IMR-90 (cell line): ENCODE results near the gene NPW. TPM values are rescaled to one million over a fixed set of nuclear protein-coding genes. Genes with fewer than 3 reads are reported as not detected.

Source experiments
- ATAC-seq: fragments of 200-7000 bp; cut with Tn5 transposase; 2 replicates; pipeline ENCODE4 v1.9.1; 2020; ENCODE audit warnings: low read depth, mild to moderate bottlenecking, moderate library complexity
- BruUV-seq: library from RNA; stranded (reverse); fragments of 400-500 nt; replicated peaks from 2 replicates; lab custom pipeline; 2021; lab: Mats Ljungman, UMichigan
- CTCF ChIA-PET: fragments of 300-600 bp; formaldehyde crosslinking; extraction: SDS; loops from one replicate; lab custom pipeline; 2021; ENCODE audit warnings: antibody characterized with exemption; lab: Yijun Ruan, JAX
- POLR2A ChIA-PET: fragments of 300-600 bp; sonication (Branson Sonifier 250); formaldehyde crosslinking; loops from one replicate; lab custom pipeline; 2022; ENCODE audit warnings: antibody characterized with exemption; ENCODE audit not compliant: unreplicated experiment; lab: Charles Lee
- DNase-seq: peaks from one replicate; pipeline ENCODE4 v3.0.0; 2013
- H2AFZ ChIP-seq: replicated peaks from 2 replicates; pipeline ENCODE3; 2013; ENCODE audit warnings: low read length, mild to moderate bottlenecking; ENCODE audit not compliant: poor library complexity
- H2AK5ac ChIP-seq: 2 replicates; pipeline ENCODE4 v1.6.1; 2013; ENCODE audit warnings: low read depth, low read length, inconsistent platforms
- H2AK9ac ChIP-seq: replicated peaks from 2 replicates; pipeline ENCODE3; 2013; ENCODE audit warnings: mild to moderate bottlenecking, low read depth, low read length, moderate library complexity; ENCODE audit not compliant: poor library complexity
- H2BK120ac ChIP-seq: 2 replicates; pipeline ENCODE4 v1.6.1; 2013; ENCODE audit warnings: low read depth, low read length, inconsistent platforms
- H2BK15ac ChIP-seq: 3 replicates; pipeline ENCODE4 v1.6.1; 2013; ENCODE audit warnings: low read depth, low read length, inconsistent platforms
- H2BK20ac ChIP-seq: 2 replicates; pipeline ENCODE4 v1.6.1; 2013; ENCODE audit warnings: low read depth, mild to moderate bottlenecking, inconsistent platforms, low read length, moderate library complexity
- H2BK5ac ChIP-seq: 2 replicates; pipeline ENCODE4 v1.6.1; 2013; ENCODE audit warnings: mild to moderate bottlenecking, low read depth, low read length, inconsistent platforms; ENCODE audit not compliant: poor library complexity, severe bottlenecking
- H3K14ac ChIP-seq: replicated peaks from 2 replicates; pipeline ENCODE4 v1.6.1; 2013; ENCODE audit warnings: low read depth, low read length, inconsistent platforms
- H3K18ac ChIP-seq: 2 replicates; pipeline ENCODE4 v1.6.1; 2013; ENCODE audit warnings: low read depth, low read length, control low read depth
- H3K23ac ChIP-seq: 2 replicates; pipeline ENCODE4 v1.6.1; 2013; ENCODE audit warnings: low read depth, low read length, inconsistent platforms
- H3K27ac ChIP-seq: 2 replicates; pipeline ENCODE4 v1.5.1; 2013; ENCODE audit warnings: mild to moderate bottlenecking, control low read depth, low read length; ENCODE audit not compliant: insufficient read depth
- H3K27me3 ChIP-seq: 2 replicates; pipeline ENCODE4 v1.6.1; 2013; ENCODE audit warnings: low read length; ENCODE audit not compliant: control insufficient read depth, insufficient read depth
- H3K36me3 ChIP-seq: 2 replicates; pipeline ENCODE4 v1.6.1; 2013; ENCODE audit warnings: low read length, mixed read lengths; ENCODE audit not compliant: control insufficient read depth, insufficient read depth
- H3K4ac ChIP-seq: 2 replicates; pipeline ENCODE4 v1.6.1; 2013; ENCODE audit warnings: low read depth, low read length, inconsistent platforms
- H3K4me1 ChIP-seq: 2 replicates; pipeline ENCODE4 v1.6.1; 2013; ENCODE audit warnings: low read length, mixed read lengths; ENCODE audit not compliant: control insufficient read depth, insufficient read depth
- H3K4me2 ChIP-seq: 2 replicates; pipeline ENCODE4 v1.6.1; 2013; ENCODE audit warnings: low read depth, mild to moderate bottlenecking, control low read depth, low read length, moderate library complexity
- H3K4me3 ChIP-seq: 2 replicates; pipeline ENCODE4 v1.5.1; 2013; ENCODE audit warnings: low read depth, mild to moderate bottlenecking, control low read depth, low read length, moderate library complexity; ENCODE audit not compliant: insufficient read depth
- H3K56ac ChIP-seq: 2 replicates; pipeline ENCODE4 v1.6.1; 2013; ENCODE audit warnings: low read length, inconsistent platforms; ENCODE audit not compliant: insufficient read depth; ENCODE audit errors: extremely low read depth
- H3K79me1 ChIP-seq, 2 experiments: 2 replicates each; pipeline ENCODE4 v1.6.1; 2013; ENCODE audit warnings: low read length in 2 of 2, inconsistent platforms in 1 of 2, low read depth in 1 of 2
- H3K9ac ChIP-seq: 2 replicates; pipeline ENCODE4 v1.6.1; 2013; ENCODE audit warnings: low read depth, low read length, control low read depth
- H3K9me1 ChIP-seq: 2 replicates; pipeline ENCODE4 v1.6.1; 2013; ENCODE audit warnings: low read length, inconsistent platforms; ENCODE audit not compliant: insufficient read depth
- H3K9me3 ChIP-seq: 2 replicates; pipeline ENCODE4 v1.6.1; 2013; ENCODE audit warnings: low read length; ENCODE audit not compliant: control insufficient read depth, insufficient read depth
- H4K20me1 ChIP-seq: 2 replicates; pipeline ENCODE4 v1.6.1; 2013; ENCODE audit warnings: low read length, inconsistent platforms; ENCODE audit not compliant: insufficient read depth
- H4K5ac ChIP-seq: 2 replicates; pipeline ENCODE4 v1.6.1; 2013; ENCODE audit warnings: mild to moderate bottlenecking, low read depth, low read length, control low read depth
- H4K8ac ChIP-seq, 2 experiments: 2 replicates each; pipeline ENCODE4 v1.6.1; 2013; ENCODE audit warnings: low read depth in 2 of 2, low read length in 2 of 2, control low read depth in 1 of 2, inconsistent platforms in 1 of 2
- H4K91ac ChIP-seq: 2 replicates; pipeline ENCODE4 v1.6.1; 2013; ENCODE audit warnings: low read depth, low read length, inconsistent platforms; ENCODE audit not compliant: insufficient read depth
- BHLHE40 ChIP-seq: fragments of 150-350 bp; IDR thresholded peaks from 2 replicates; pipeline ENCODE4 v1.6.1; 2016; ENCODE audit warnings: mild to moderate bottlenecking, low read depth, low read length
- CEBPB ChIP-seq: IDR thresholded peaks from 2 replicates; pipeline ENCODE4 v1.6.1; 2012; ENCODE audit warnings: low read depth, low read length, improper control_type of control experiment
- CHD1 ChIP-seq: IDR thresholded peaks from 2 replicates; pipeline ENCODE4 v1.6.1; 2012; ENCODE audit warnings: low read depth, low read length, improper control_type of control experiment
- FOS ChIP-seq: fragments of 150-350 bp; IDR thresholded peaks from 2 replicates; pipeline ENCODE4 v1.6.1; 2016; ENCODE audit warnings: low read depth, low read length
- MAFK ChIP-seq: IDR thresholded peaks from 2 replicates; pipeline ENCODE4 v1.6.1; 2012; ENCODE audit warnings: low read depth, low read length, improper control_type of control experiment
- MAZ ChIP-seq: IDR thresholded peaks from 2 replicates; pipeline ENCODE4 v1.6.1; 2012; ENCODE audit warnings: low read depth, mild to moderate bottlenecking, low read length, improper control_type of control experiment, moderate library complexity, borderline replicate concordance
- MXI1 ChIP-seq: IDR thresholded peaks from 2 replicates; pipeline ENCODE4 v1.6.1; 2012; ENCODE audit warnings: low read depth, mild to moderate bottlenecking, low read length, moderate library complexity, borderline replicate concordance
- NFE2L2 ChIP-seq: fragments of 150-350 bp; IDR thresholded peaks from 2 replicates; pipeline ENCODE4 v1.6.1; 2016; ENCODE audit warnings: low read depth, mild to moderate bottlenecking, low read length
- POLR2A ChIP-seq: IDR thresholded peaks from 2 replicates; pipeline ENCODE4 v1.6.1; 2012; ENCODE audit warnings: mild to moderate bottlenecking, low read depth, low read length
- RCOR1 ChIP-seq: IDR thresholded peaks from 2 replicates; pipeline ENCODE4 v1.6.1; 2012; ENCODE audit warnings: mild to moderate bottlenecking, low read length, improper control_type of control experiment; ENCODE audit not compliant: insufficient replicate concordance
- RFX5 ChIP-seq: IDR thresholded peaks from 2 replicates; pipeline ENCODE4 v1.8.0; 2012; ENCODE audit warnings: low read depth, mild to moderate bottlenecking, low read length, moderate library complexity
- SMC3 ChIP-seq: fragments of 150-350 bp; IDR thresholded peaks from 2 replicates; pipeline ENCODE4 v1.6.1; 2016; ENCODE audit warnings: low read depth, mild to moderate bottlenecking, antibody characterized with exemption, low read length, moderate library complexity
- WGBS, 2 experiments: methylation state at CpG; one replicate each; pipeline versions ENCODE4 v1.1.5 to v1.1.7; 2013; ENCODE audit warnings: missing lambda C conversion rate in 2 of 2; ENCODE audit not compliant: insufficient read length in 1 of 2; ENCODE audit errors: extremely low coverage in 2 of 2; 5-methylcytosine and 5-hydroxymethylcytosine counted together
- dilution Hi-C: fragments of 300-500 bp; cut with HindIII; formaldehyde crosslinking; loops from one replicate; pipeline ENCODE4 v1.14.3; 2018; ENCODE audit warnings: low sequenced_read_pairs; ENCODE audit not compliant: unreplicated experiment
- in situ Hi-C: fragments of 300-500 bp; cut with MboI; formaldehyde crosslinking; loops from 3 replicates; pipeline ENCODE4 v1.14.3; 2019; ENCODE audit warnings: low sequenced_read_pairs, inconsistent platforms, mixed read lengths
- intact Hi-C: fragments of 100-400 bp; cut with micrococcal nuclease; formaldehyde crosslinking; loops from 2 replicates; pipeline ENCODE4 v1.10.0; 2022
- polyA plus RNA-seq, 3 experiments: library from polyadenylated mRNA; depleted of rRNA; stranded (reverse); fragments of >200 nt; gene quantifications; 2 replicates each; pipeline ENCODE4 v1.2.3, GENCODE V29; 2012; ENCODE audit warnings: low replicate concordance in 1 of 3
- total RNA-seq: library from RNA; depleted of rRNA; stranded (reverse); fragments of >200 nt; gene quantifications from 2 replicates; pipeline ENCODE4 v1.2.3, GENCODE V29; 2012
- TF ChIP-seq, protein P1 (sequence below): conservative IDR thresholded peaks from 2 replicates; pipeline ENCODE4 v1.5.1; 2012; ENCODE audit warnings: mild to moderate bottlenecking, low read depth, low read length, improper control_type of control experiment
- TF ChIP-seq, protein P2 (sequence below): fragments of 150-350 bp; IDR thresholded peaks from 2 replicates; pipeline ENCODE4 v1.6.1; 2016; ENCODE audit warnings: low read depth, mild to moderate bottlenecking, low read length, moderate library complexity, borderline replicate concordance

NPW gene
- total and polyA plus RNA-seq, 2 of the 4 experiments (the other 2 are of a cell fraction), result 0.18 to 2.0 TPM

DNA sequence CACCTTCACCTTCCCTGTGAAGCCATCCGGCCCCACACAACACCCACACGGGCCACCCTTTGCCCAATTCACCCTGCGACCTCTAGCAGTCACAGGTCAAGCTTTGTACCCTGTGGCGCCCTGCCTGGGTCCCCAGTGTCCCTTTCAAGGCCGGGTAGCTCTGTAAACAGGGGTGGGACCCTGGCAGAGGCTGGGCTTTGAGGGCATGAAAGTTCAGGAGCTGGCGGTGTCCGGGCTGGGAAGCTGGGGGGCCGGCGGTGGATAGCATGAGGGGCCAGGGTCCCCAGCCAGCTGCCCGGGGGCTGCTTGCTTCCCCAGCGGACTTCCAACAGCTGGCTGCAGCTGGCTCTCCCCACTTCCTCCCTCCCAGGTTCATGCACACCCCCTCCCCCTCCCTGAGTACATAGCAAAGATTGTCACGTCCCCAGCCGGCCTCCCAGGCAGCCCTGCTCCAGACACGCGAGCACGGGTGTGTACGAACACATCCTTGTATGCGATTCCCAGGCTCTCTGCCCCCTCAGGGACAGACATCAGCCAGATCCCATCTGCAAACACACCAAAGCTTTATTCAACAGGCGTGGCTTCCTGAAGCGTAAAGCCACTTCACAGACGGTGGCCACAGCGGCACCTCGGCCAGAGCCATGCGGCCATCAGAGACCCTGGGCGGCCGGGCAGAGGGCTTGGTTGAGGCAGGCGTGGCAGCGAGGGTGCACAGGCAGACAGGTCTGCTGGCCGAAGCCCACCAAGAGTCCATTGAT lies 19.9 kb downstream of the NPW start:
- 11% methylated on average over 7 of the region's 29 CpGs; no CpG with 5 or more reads in 1 of the 2 experiments for WGBS, 2 experiments
- Histone ChIP-seq H3K27ac (peak overlapping the region; percentile 93), H2BK120ac (peak overlapping the region; percentile 98), H2BK20ac (peak overlapping the region; percentile 82), H4K5ac (peak overlapping the region; percentile 87), H3K9ac (peak overlapping the region; percentile 47), H2AFZ (peak overlapping the region; percentile 85), H4K91ac (peak overlapping the region; percentile 100), H4K8ac (peak overlapping the region; percentile 79 to 99), H3K4me2 (peak overlapping the region; percentile 9), H3K27me3 (no peaks in the 10 kb centered on the region), H3K4ac (peak overlapping the region; percentile 96), H3K23ac (peak overlapping the region; percentile 83), H2BK15ac (peak overlapping the region; percentile 85), H3K4me1 (peaks cover 59% of the 10 kb centered on the region), H3K56ac (peak overlapping the region; percentile 54; the same call in 1 of the 2 replicates), H3K79me1 (peaks cover 14 to 51% of the 10 kb centered on the region in 2 experiments; a peak in 3 of 4 replicates), H3K14ac (peak overlapping the region; percentile 87), H4K20me1 (no peaks in the 10 kb centered on the region), H3K9me1 (peaks cover 19% of the 10 kb centered on the region), H3K4me3 (no peak overlapping the region), H3K36me3 (peaks cover 33% of the 10 kb centered on the region; the same call in 1 of the 2 replicates), H2AK5ac (peak overlapping the region; percentile 99), H2AK9ac (peak overlapping the region; percentile 99), H3K18ac (peak overlapping the region; percentile 89), H2BK5ac (peak overlapping the region; percentile 96), H3K9me3 (no peaks in the 10 kb centered on the region)
- no TSS peak for BruUV-seq
- in situ Hi-C loops (no loop called here), dilution Hi-C loops (no loop called here), intact Hi-C loops (loop anchor here (1.0 kb wide), 1 partner anchor 16 kb away; no protein-coding TSS in a partner anchor)
- ChIA-PET CTCF (no interaction called here), POLR2A (interaction anchor here (0.5 to 0.6 kb wide), 2 partner anchors 17 to 44 kb away, joined by 4 to 7 read pairs; no protein-coding TSS in a partner anchor)
- ATAC-seq, result peak; percentile 70
- peak; percentile 93 for DNase-seq
- TF ChIP-seq FOS (peak; percentile 31; the same call in 1 of the 2 replicates), BHLHE40 (peak; percentile 91), NFE2L2 (no peak), SMC3 (no peak), POLR2A (peak; percentile 33; the same call in 1 of the 2 replicates), CEBPB (no peak), MXI1 (peak; percentile 69; the same call in 1 of the 2 replicates), CHD1 (no peak), RFX5 (no peak), RCOR1 (peak; percentile 50), MAZ (peak; percentile 85; the same call in 1 of the 2 replicates), MAFK (no peak)
- TF ChIP-seq, protein P1, sequence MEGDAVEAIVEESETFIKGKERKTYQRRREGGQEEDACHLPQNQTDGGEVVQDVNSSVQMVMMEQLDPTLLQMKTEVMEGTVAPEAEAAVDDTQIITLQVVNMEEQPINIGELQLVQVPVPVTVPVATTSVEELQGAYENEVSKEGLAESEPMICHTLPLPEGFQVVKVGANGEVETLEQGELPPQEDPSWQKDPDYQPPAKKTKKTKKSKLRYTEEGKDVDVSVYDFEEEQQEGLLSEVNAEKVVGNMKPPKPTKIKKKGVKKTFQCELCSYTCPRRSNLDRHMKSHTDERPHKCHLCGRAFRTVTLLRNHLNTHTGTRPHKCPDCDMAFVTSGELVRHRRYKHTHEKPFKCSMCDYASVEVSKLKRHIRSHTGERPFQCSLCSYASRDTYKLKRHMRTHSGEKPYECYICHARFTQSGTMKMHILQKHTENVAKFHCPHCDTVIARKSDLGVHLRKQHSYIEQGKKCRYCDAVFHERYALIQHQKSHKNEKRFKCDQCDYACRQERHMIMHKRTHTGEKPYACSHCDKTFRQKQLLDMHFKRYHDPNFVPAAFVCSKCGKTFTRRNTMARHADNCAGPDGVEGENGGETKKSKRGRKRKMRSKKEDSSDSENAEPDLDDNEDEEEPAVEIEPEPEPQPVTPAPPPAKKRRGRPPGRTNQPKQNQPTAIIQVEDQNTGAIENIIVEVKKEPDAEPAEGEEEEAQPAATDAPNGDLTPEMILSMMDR, result no peak
- TF ChIP-seq, protein P2, sequence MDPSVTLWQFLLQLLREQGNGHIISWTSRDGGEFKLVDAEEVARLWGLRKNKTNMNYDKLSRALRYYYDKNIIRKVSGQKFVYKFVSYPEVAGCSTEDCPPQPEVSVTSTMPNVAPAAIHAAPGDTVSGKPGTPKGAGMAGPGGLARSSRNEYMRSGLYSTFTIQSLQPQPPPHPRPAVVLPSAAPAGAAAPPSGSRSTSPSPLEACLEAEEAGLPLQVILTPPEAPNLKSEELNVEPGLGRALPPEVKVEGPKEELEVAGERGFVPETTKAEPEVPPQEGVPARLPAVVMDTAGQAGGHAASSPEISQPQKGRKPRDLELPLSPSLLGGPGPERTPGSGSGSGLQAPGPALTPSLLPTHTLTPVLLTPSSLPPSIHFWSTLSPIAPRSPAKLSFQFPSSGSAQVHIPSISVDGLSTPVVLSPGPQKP, result no peak
